Fibroblast of skin of right biceps (primary cell): Measurements from ENCODE around the gene RPS2.
"Not testable (repeated sequence)": the region's sequence is repeated elsewhere in the genome, so short reads cannot be mapped to it uniquely, and the experiment has no call there.

Source experiments
- DNase-seq: peaks from one replicate; pipeline ENCODE4 v3.0.0-alpha.2; 2013

Gene RPS2

GRCh38 chr16:1962161-1963153, 2.2 kb downstream of the RPS2 start:
- not testable (repeated sequence) for DNase-seq

- DNase-seq: no peak
Measured at GRCh38 chr16:1961651-1962067, 3.0 kb downstream of the RPS2 start.

GRCh38 chr16:1960665-1961630, 3.7 kb downstream of the RPS2 start:
- DNase-seq: peak; percentile 53

GRCh38 chr16:1959269-1960039, 5.2 kb downstream of the RPS2 start, which contains the start of gene NDUFB10:
NDUFB10 (plus strand) TSS chr16:1959538; CDS start chr16:1959625, 87 bp downstream.
- peak; percentile 89 for DNase-seq

- no peak for DNase-seq
Measured at GRCh38 chr16:1958715-1959268, 5.8 kb downstream of the RPS2 start.

GRCh38 chr16:1958143-1958491, 6.5 kb downstream of the RPS2 start:
- not testable (repeated sequence) for DNase-seq

GRCh38 chr16:1957434-1958142, 7.0 kb downstream of the RPS2 start:
- not testable (repeated sequence) for DNase-seq

GRCh38 chr16:1953734-1954133, 10.9 kb downstream of the RPS2 start:
- no peak for DNase-seq

GRCh38 chr16:1950559-1950958, 14.1 kb downstream of the RPS2 start:
- DNase-seq: no peak

GRCh38 chr16:1950047-1950446, 14.6 kb downstream of the RPS2 start:
- DNase-seq: no peak

- no peak for DNase-seq
Measured at GRCh38 chr16:1949507-1949906, 15.1 kb downstream of the RPS2 start.

GRCh38 chr16:1947369-1947670, 17.3 kb downstream of the RPS2 start:
- no peak for DNase-seq

GRCh38 chr16:1946495-1947368, 17.9 kb downstream of the RPS2 start:
- DNase-seq: no peak

- DNase-seq: no peak
Measured at GRCh38 chr16:1945559-1946391, 18.9 kb downstream of the RPS2 start.

- no peak for DNase-seq
Measured at GRCh38 chr16:1944612-1945199, 19.9 kb downstream of the RPS2 start.

- peak; percentile 98 for DNase-seq
Measured at GRCh38 chr16:1942810-1943726, 21.6 kb downstream of the RPS2 start, which contains the start of gene MSRB1. MSRB1 (minus strand) TSS chr16:1943199; CDS start chr16:1943156, 43 bp downstream.

GRCh38 chr16:1942047-1942809, 22.4 kb downstream of the RPS2 start:
- no peak for DNase-seq
